ENCODE data around the gene NAP1L4. TPM values are rescaled to one million over a fixed set of nuclear protein-coding genes. Genes with fewer than 3 reads are reported as not detected.

NAP1L4 gene
- total RNA-seq, 1 experiment from 2014 or later: 212 TPM

DNA sequence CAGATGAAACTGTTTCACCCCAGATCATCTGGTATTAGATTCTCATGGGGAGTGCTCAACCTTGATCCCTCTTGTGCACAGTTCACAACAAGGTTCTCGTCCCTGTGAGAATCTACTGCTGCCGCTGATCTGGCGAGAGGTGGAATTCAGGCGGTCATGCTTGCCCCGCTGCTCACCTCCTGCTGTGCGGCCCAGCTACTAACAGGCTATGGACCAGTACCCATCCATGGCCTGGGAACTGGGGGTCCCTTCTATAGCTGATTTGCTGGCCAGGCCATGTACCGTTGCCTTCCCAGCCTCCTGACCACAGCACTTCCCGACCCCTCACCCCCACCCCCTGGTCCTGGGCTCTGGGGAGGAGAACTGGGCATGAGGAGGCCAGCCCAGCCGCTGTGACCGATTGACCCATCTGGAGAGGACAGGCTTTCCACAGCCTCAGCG, 65.5 kb downstream of the NAP1L4 start:
- no CpG with 5 or more reads among the region's 11 CpGs for WGBS (ENCODE audit: extremely low coverage, insufficient read length, low lambda C conversion rate)

More for the DNA sequence above, 65.5 kb downstream of the NAP1L4 start:
- Histone ChIP-seq H2BK120ac (ENCODE audit: low read depth, low read length, poor library complexity, severe bottlenecking) (no peak overlapping the region), H4K5ac (ENCODE audit: insufficient read length, low read depth, low read length) (no peak overlapping the region), H4K20me1 (ENCODE audit: control insufficient read depth, insufficient read depth, insufficient read length) (no peaks in the 10 kb centered on the region), H3K23ac (ENCODE audit: insufficient read length, low read depth, low read length) (no peak overlapping the region), H3K18ac (ENCODE audit: insufficient read length, low read depth, low read length) (no peak overlapping the region), H2BK12ac (ENCODE audit: insufficient read length, low read depth, low read length) (no peak overlapping the region), H4K8ac (replicated peaks; ENCODE audit: insufficient read length, low read depth, low read length) (no peak overlapping the region), H3K14ac (ENCODE audit: insufficient read depth, low read length) (no peak overlapping the region), H4K91ac (ENCODE audit: insufficient read length, low read depth, low read length) (no peak overlapping the region), H2BK15ac (ENCODE audit: low read depth, low read length) (no peak overlapping the region), H2AK5ac (ENCODE audit: insufficient read length, low read length) (no peak overlapping the region), H3K9ac (ENCODE audit: extremely low read depth, insufficient read length, low read length) (no peak overlapping the region), H3T11ph (ENCODE audit: low read length) (no peak overlapping the region), H3K56ac (ENCODE audit: insufficient read length, low read depth, low read length) (no peak overlapping the region), H2AFZ (ENCODE audit: low read length) (no peak overlapping the region), H3K79me1 (ENCODE audit: insufficient read depth, low read depth, low read length, poor library complexity, severe bottlenecking) (no peaks in the 10 kb centered on the region), H3K4me1 (ENCODE audit: insufficient read depth, low read length) (no peaks in the 10 kb centered on the region), H3K27me3 (ENCODE audit: insufficient read depth, low read length) (peaks cover 18% of the 10 kb centered on the region; the same call in 1 of the 2 replicates), H2BK5ac (ENCODE audit: insufficient read length, low read length) (no peak overlapping the region), H3K23me2 (ENCODE audit: insufficient read length, low read depth, low read length, poor library complexity, severe bottlenecking) (peaks cover 10% of the 10 kb centered on the region), H3K9me3 (ENCODE audit: control insufficient read depth, low read depth, low read length) (no peaks in the 10 kb centered on the region), H3K4me2 (ENCODE audit: insufficient read depth, insufficient read length, low read length) (no peak overlapping the region), H2BK20ac (ENCODE audit: low read depth, low read length, poor library complexity, severe bottlenecking) (no peak overlapping the region), H3K4ac (ENCODE audit: low read depth, low read length) (no peak overlapping the region), H3K79me2 (ENCODE audit: insufficient read depth, low read length) (no peaks in the 10 kb centered on the region), H3K27ac (ENCODE audit: insufficient read length, low read depth, low read length) (no peak overlapping the region)
- TF ChIP-seq, protein P1, sequence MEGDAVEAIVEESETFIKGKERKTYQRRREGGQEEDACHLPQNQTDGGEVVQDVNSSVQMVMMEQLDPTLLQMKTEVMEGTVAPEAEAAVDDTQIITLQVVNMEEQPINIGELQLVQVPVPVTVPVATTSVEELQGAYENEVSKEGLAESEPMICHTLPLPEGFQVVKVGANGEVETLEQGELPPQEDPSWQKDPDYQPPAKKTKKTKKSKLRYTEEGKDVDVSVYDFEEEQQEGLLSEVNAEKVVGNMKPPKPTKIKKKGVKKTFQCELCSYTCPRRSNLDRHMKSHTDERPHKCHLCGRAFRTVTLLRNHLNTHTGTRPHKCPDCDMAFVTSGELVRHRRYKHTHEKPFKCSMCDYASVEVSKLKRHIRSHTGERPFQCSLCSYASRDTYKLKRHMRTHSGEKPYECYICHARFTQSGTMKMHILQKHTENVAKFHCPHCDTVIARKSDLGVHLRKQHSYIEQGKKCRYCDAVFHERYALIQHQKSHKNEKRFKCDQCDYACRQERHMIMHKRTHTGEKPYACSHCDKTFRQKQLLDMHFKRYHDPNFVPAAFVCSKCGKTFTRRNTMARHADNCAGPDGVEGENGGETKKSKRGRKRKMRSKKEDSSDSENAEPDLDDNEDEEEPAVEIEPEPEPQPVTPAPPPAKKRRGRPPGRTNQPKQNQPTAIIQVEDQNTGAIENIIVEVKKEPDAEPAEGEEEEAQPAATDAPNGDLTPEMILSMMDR (conservative IDR thresholded peaks at IDR 0.05): no peak
- no peak for DNase-seq
- peaks cover 6 to 8% of the 10 kb centered on the region in 2 experiments for H3K4me1 Mint-ChIP-seq
- no peak overlapping the region for H3K27ac Mint-ChIP-seq
- H3K4me3 Mint-ChIP-seq: no peak overlapping the region
- H3K27me3 Mint-ChIP-seq (ENCODE audit: low read depth): peaks cover 37% of the 10 kb centered on the region
- peaks cover 0 to 2% of the 10 kb centered on the region in 2 experiments; a peak in 3 of 5 replicates for H3K9me3 Mint-ChIP-seq
- H3K36me3 Mint-ChIP-seq (ENCODE audit: insufficient read depth in 1 of 3, low read depth in 3 of 3): peaks cover 0 to 5% (median 0%) of the 10 kb centered on the region in 3 experiments; a peak in 1 of 7 replicates

Data from H9 (cell line).